ENCODE results near the gene HGF.

DNA sequence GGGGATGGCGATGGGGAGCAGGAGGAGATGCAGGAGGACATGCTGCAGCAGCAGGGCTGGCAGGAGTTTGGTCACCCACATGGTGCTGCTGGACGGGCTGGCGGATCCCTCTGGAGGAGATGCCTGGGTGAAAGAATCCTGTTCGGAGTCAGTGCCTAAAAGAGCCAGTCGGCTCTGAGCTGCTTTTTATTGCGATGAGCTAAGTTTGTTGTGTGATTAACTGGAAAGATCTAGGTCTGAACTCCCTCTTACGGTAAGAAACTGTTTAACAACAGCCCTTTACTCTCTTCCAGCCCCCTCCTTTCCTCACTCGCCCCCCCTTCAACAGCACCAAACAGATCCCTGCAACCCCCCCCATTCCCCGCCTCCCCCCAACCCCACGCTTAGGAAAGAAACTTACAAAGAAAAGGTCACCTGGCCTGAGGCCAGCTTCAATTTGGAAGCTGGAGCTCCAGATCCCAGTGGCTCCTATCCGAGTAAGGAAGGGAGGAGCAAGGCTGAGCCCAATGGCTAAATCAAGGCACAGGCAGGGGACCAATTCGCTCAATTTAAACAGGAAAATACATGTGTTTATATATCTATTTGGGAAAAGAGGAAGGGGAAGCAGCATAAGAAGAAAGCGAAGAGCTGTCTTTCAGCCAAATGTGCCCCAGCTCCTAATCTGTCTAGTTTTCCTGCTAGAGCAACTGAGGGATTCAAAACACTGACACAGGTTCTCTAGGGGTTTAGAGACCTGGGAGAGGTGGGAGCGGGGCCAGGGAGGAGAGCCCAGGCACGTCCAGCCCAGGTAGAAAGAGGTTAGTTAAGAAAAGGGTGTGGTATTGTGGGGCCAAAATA is at the start of gene HGF:
- TF ChIP-seq, protein P1, sequence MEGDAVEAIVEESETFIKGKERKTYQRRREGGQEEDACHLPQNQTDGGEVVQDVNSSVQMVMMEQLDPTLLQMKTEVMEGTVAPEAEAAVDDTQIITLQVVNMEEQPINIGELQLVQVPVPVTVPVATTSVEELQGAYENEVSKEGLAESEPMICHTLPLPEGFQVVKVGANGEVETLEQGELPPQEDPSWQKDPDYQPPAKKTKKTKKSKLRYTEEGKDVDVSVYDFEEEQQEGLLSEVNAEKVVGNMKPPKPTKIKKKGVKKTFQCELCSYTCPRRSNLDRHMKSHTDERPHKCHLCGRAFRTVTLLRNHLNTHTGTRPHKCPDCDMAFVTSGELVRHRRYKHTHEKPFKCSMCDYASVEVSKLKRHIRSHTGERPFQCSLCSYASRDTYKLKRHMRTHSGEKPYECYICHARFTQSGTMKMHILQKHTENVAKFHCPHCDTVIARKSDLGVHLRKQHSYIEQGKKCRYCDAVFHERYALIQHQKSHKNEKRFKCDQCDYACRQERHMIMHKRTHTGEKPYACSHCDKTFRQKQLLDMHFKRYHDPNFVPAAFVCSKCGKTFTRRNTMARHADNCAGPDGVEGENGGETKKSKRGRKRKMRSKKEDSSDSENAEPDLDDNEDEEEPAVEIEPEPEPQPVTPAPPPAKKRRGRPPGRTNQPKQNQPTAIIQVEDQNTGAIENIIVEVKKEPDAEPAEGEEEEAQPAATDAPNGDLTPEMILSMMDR (IDR thresholded peaks at IDR 0.05; ENCODE audit: insufficient read depth, low read depth, low read length) = no peak
- TF ChIP-seq EZH2 (IDR thresholded peaks at IDR 0.05; ENCODE audit: insufficient read depth, low read length) = no peak
